Measurements from ENCODE around the gene C2CD4C.
"Not testable (repeated sequence)": the region's sequence is repeated elsewhere in the genome, so short reads cannot be mapped to it uniquely, and the experiment has no call there.

The C2CD4C gene

GRCh38 chr19:364496-365287 lies 44.3 kb downstream of the C2CD4C start:
- DNase-seq (ENCODE audit: low read depth): no peak

GRCh38 chr19:362683-363082 lies 46.3 kb downstream of the C2CD4C start:
- DNase-seq (ENCODE audit: low read depth): no peak

- DNase-seq (ENCODE audit: low read depth): no peak
These were observed 46.8 kb downstream of the C2CD4C start for GRCh38 chr19:362154-362553.

- no peak for DNase-seq (ENCODE audit: low read depth)
These were observed 49.4 kb downstream of the C2CD4C start for GRCh38 chr19:359653-359925.

- not testable (repeated sequence) for DNase-seq (ENCODE audit: low read depth)
These were observed 53.4 kb downstream of the C2CD4C start for GRCh38 chr19:355536-355935.
